Astrocyte (in vitro differentiated cells and primary cell): ENCODE measurements around the gene LMBR1L. TPM values are rescaled to one million over a fixed set of nuclear protein-coding genes. Genes with fewer than 3 reads are reported as not detected.
A peak's percentile ranks its signal among the peaks of the same experiment; 100 is the strongest.

ENCODE experiments used
- DNase-seq: peaks from one replicate; pipeline ENCODE4 v3.0.0-alpha.2; 2010; ENCODE audit warnings: low read depth
- FAIRE-seq: peaks from 2 replicates; lab custom pipeline; 2011; peaks lifted over from hg19 to GRCh38; lab: Jason Lieb, UNC
- H2AFZ ChIP-seq: 2 replicates; pipeline ENCODE4 v1.6.0; 2012; ENCODE audit warnings: low read depth, low read length, inconsistent platforms
- H3K27ac ChIP-seq: 2 replicates; pipeline ENCODE4 v1.5.1; 2011; ENCODE audit warnings: low read depth, low read length, inconsistent platforms
- H3K27me3 ChIP-seq: 2 replicates; pipeline ENCODE4 v1.6.0; 2011; ENCODE audit warnings: low read length, inconsistent platforms; ENCODE audit not compliant: insufficient read depth
- H3K36me3 ChIP-seq: 2 replicates; pipeline ENCODE4 v1.5.1; 2011; ENCODE audit warnings: low read length, inconsistent platforms; ENCODE audit not compliant: insufficient read depth
- H3K4me1 ChIP-seq: 2 replicates; pipeline ENCODE4 v1.5.1; 2011; ENCODE audit warnings: low read length, inconsistent platforms; ENCODE audit not compliant: insufficient read depth
- H3K4me2 ChIP-seq: 2 replicates; pipeline ENCODE4 v1.6.0; 2012; ENCODE audit warnings: low read length, inconsistent platforms
- H3K4me3 ChIP-seq: 2 replicates; pipeline ENCODE4 v1.5.1; 2011; ENCODE audit warnings: low read depth, mild to moderate bottlenecking, low read length, inconsistent platforms; ENCODE audit not compliant: insufficient read depth
- H3K79me2 ChIP-seq: 2 replicates; pipeline ENCODE4 v1.6.0; 2012; ENCODE audit warnings: mild to moderate bottlenecking, low read length, inconsistent platforms; ENCODE audit not compliant: insufficient read depth
- H3K9ac ChIP-seq: 2 replicates; pipeline ENCODE4 v1.6.0; 2012; ENCODE audit warnings: mild to moderate bottlenecking, low read length, inconsistent platforms
- H3K9me3 ChIP-seq: 2 replicates; pipeline ENCODE4 v1.5.1; 2012; ENCODE audit warnings: low read depth, mild to moderate bottlenecking, low read length, inconsistent platforms; ENCODE audit not compliant: insufficient read depth
- H4K20me1 ChIP-seq: 2 replicates; pipeline ENCODE4 v1.6.0; 2012; ENCODE audit warnings: low read length, inconsistent platforms; ENCODE audit not compliant: insufficient read depth
- H3K27ac Mint-ChIP-seq: one replicate; pipeline ENCODE4 v1.8.0; 2021; ENCODE audit warnings: mild to moderate bottlenecking, mixed read lengths; ENCODE audit not compliant: unreplicated experiment
- H3K27me3 Mint-ChIP-seq: one replicate; pipeline ENCODE4 v1.8.0; 2021; ENCODE audit warnings: low read depth, mixed read lengths; ENCODE audit not compliant: unreplicated experiment
- H3K36me3 Mint-ChIP-seq: one replicate; pipeline ENCODE4 v1.8.0; 2021; ENCODE audit warnings: low read depth, mixed read lengths; ENCODE audit not compliant: unreplicated experiment
- H3K4me1 Mint-ChIP-seq: one replicate; pipeline ENCODE4 v1.8.0; 2021; ENCODE audit warnings: low read depth, mixed read lengths; ENCODE audit not compliant: unreplicated experiment
- H3K4me3 Mint-ChIP-seq: one replicate; pipeline ENCODE4 v1.8.0; 2021; ENCODE audit warnings: mild to moderate bottlenecking, moderate library complexity, mixed read lengths; ENCODE audit not compliant: unreplicated experiment
- H3K9me3 Mint-ChIP-seq: one replicate; pipeline ENCODE4 v1.8.0; 2021; ENCODE audit warnings: mild to moderate bottlenecking, mixed read lengths; ENCODE audit not compliant: unreplicated experiment
- CTCF ChIP-seq: IDR thresholded peaks from 2 replicates; pipeline ENCODE4 v1.5.1; 2011; ENCODE audit warnings: low read depth, mild to moderate bottlenecking, inconsistent platforms, low read length, moderate library complexity; ENCODE audit not compliant: insufficient read depth
- EZH2 ChIP-seq: IDR thresholded peaks from 2 replicates; pipeline ENCODE4 v1.6.1; 2012; ENCODE audit warnings: mild to moderate bottlenecking, low read length, inconsistent platforms; ENCODE audit not compliant: insufficient read depth
- total RNA-seq: library from RNA; stranded (reverse); gene quantifications from 2 replicates; pipeline ENCODE4 v1.2.1, GENCODE V29; 2021

Gene LMBR1L
- total RNA-seq, 1 donor from 2014 or later, result 61.0 TPM

GRCh38 chr12:49051777-49052438, 58.7 kb downstream of the LMBR1L start:
- Mint-ChIP-seq H3K4me3 (no peak overlapping the region), H3K9me3 (no peaks in the 10 kb centered on the region), H3K4me1 (peaks cover 42% of the 10 kb centered on the region), H3K36me3 (peaks cover 30% of the 10 kb centered on the region), H3K27ac (peak overlapping the region; percentile 26), H3K27me3 (no peaks in the 10 kb centered on the region)
- Histone ChIP-seq H3K9me3 (no peaks in the 10 kb centered on the region), H3K4me1 (peaks cover 31% of the 10 kb centered on the region), H3K9ac (no peak overlapping the region), H3K4me3 (no peak overlapping the region), H4K20me1 (peaks cover 94% of the 10 kb centered on the region), H3K79me2 (peaks cover 87% of the 10 kb centered on the region), H3K27me3 (no peaks in the 10 kb centered on the region), H2AFZ (no peak overlapping the region), H3K36me3 (peaks cover 44% of the 10 kb centered on the region), H3K27ac (no peak overlapping the region), H3K4me2 (no peak overlapping the region)
- no peak for FAIRE-seq
- TF ChIP-seq CTCF, result no peak
- TF ChIP-seq EZH2, result no peak
- DNase-seq, result no peak

GRCh38 chr12:49051373-49051764, 59.3 kb downstream of the LMBR1L start:
- TF ChIP-seq CTCF, result no peak
- no peak for TF ChIP-seq EZH2
- Mint-ChIP-seq H3K27ac (no peak overlapping the region), H3K27me3 (no peaks in the 10 kb centered on the region), H3K36me3 (peaks cover 30% of the 10 kb centered on the region), H3K4me1 (peaks cover 38% of the 10 kb centered on the region), H3K9me3 (no peaks in the 10 kb centered on the region), H3K4me3 (no peak overlapping the region)
- H3K27me3 ChIP-seq, result no peaks in the 10 kb centered on the region
- H4K20me1 ChIP-seq, result peaks cover 90% of the 10 kb centered on the region
- no peak overlapping the region for H3K4me3 ChIP-seq
- H3K9ac ChIP-seq, result no peak overlapping the region
- DNase-seq (no peak), FAIRE-seq (no peak)
- H3K36me3 ChIP-seq, result peaks cover 47% of the 10 kb centered on the region
- no peak overlapping the region for H3K4me2 ChIP-seq
- H3K9me3 ChIP-seq, result no peaks in the 10 kb centered on the region
- H3K4me1 ChIP-seq, result peaks cover 26% of the 10 kb centered on the region
- no peak overlapping the region for H2AFZ ChIP-seq
- no peak overlapping the region for H3K27ac ChIP-seq
- peaks cover 82% of the 10 kb centered on the region for H3K79me2 ChIP-seq
